HG02973 (cell line): ENCODE data around the gene GALNT10.

Source experiments
- ATAC-seq: cut with Tn5 transposase; IDR thresholded peaks from one replicate; pipeline ENCODE4 v1.9.1; 2021; ENCODE audit warnings: moderate library complexity; ENCODE audit not compliant: unreplicated experiment

Gene GALNT10

DNA sequence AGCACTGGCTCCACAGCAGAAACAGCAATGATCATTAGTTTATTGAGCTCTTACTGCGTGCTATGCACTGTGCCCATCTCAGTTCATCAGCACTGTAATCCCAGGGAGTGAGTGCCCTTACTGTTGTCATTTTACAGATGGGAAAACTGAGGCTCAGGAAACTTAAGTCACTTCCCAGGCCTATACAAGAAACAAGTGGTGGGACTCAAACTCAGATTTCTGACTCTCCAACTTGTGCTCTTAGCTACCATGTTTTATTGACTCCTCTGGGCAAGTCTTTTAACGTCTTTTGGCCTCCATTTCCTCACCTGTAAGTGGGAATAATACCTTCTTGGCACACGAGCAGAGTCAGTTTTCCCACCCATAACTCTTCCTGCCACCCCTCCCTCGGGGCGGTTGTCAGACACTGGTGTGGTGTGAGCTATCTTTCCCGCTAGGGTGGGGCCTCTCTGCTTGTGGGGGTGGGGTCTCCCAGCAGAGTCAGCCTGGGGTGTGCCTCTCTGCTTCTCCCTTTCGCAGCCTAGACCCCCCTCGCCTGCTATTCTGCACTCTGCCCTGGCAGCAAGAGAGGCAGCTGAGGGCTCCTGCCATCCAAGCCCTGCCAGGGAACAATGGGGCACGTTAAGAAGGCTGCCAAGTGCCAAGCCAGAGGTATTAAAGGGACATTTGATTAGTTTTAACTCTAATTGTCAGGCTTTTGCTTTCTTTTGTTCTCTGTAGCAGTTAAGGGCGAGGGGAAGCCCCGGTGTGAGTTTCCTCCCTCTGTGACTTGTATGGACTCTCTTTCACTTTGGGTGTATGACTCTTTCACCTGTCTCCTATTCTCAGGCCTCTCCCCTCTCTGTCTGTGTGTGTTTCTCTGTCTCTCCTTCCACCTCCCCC is 12.1 kb downstream of the GALNT10 start:
- ATAC-seq, result peak; percentile 98

- no peak for ATAC-seq
Measured at GRCh38 chr5:154203798-154204578, 13.5 kb downstream of the GALNT10 start.

DNA sequence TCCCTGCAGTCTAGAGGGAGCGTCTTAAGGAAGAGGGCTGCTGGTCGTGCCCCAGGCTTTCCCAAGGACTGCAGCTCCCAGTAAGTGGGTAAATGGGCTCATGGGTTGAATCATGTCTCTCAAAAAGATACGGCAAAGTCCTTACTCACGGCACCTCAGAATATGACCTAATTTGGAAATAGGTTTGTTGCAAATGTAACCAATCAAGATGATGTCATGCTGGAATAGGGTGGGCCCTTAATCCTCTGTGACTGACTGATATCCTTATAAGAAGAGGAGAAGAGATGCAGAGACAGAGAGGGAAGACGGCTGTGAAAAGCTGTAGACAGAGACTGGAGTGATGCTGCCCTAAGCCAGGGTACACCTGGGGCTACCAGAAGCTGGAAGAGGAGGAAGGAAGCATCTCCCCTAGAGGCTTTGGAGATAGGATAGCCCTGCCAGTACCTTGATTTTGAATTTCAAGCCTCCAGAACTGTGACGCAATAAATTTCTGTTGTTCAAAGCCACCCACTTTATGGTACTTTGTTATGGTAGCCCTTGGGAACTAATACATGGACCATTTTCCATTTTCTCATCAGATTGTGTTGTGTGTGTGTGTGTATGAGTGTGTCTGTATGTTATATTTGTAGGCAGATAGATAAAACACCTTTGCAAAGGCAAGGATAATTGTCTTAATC is 15.0 kb downstream of the GALNT10 start:
- ATAC-seq, result no peak

DNA sequence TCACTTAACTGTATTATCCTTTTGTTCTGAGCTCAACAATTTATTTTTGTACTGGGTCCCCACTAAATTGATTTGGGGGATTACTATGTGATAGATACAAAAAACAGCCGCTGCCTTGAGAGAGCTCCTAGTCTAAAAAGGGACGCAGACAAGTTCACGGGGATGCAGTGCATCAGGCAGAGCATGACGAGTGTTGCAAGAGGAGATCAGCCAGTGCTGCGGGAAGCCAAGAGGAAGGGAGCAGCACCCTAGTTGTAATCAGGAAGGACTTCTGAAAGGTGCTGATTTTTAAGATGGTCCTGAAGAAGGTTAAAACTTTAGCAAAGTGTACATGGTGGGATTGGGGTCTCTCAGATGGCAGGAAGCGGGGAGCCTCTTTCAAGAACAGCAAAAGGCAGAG is 15.8 kb downstream of the GALNT10 start:
- ATAC-seq, result no peak

DNA sequence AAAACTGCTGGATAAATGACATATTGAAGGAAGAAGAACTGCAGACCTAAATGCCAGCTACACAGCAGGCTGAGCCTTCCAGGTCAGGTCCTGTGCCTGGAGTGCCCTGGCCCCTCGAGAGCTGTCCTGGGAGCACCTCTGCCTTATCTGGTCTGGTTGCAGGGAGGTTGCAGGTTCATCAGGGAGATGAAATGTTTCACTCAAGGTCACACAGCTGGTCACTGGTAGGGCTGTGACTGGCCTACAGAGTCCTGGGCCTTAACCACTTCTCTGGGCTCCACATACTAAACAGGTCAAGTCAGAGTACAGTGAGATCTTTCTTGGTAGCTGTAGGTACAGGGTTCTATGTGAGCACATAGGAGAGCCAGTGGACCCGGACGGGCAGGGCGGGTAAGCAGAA is 16.7 kb downstream of the GALNT10 start:
- no peak for ATAC-seq

DNA sequence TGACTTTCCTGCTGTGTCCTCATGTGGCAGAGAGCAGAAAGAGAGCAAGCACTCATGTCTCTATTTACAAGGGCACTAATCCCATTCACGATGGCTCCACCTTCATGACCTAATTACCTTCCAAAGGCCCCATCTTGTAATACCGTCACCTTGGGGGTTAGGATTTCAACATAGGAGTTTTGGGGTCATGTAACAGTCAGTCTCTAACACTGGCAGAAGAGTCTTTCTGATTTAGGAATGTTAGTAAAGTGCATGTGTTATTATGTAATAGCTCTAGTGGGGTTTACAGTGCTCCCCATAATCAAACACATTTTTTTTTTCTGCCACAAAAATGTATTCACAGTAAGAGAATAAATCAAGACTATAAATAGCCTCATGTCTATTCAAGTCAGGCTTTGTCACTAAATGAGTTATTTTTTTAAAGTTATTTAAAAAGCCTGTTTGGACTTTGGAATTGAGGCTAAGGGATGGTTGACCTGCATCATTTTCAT is 19.1 kb downstream of the GALNT10 start:
- no peak for ATAC-seq

DNA sequence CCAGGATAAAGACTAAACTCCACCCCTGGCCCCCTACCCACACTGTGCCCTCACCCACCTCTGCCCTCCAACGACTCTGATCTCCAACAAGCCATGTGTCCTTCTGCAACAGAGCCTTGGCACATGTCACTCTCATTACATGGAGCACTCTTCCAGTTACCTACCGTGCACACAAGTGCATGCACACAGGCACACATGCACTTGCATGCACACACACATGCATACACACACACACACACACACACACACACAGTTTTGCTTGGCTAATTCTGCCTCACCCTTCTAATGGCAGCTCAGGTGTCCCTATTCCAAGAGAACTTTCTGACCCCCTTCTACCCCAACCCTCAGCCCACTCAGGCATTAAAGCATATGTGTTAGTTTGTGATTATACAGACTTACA is 19.6 kb downstream of the GALNT10 start:
- no peak for ATAC-seq

DNA sequence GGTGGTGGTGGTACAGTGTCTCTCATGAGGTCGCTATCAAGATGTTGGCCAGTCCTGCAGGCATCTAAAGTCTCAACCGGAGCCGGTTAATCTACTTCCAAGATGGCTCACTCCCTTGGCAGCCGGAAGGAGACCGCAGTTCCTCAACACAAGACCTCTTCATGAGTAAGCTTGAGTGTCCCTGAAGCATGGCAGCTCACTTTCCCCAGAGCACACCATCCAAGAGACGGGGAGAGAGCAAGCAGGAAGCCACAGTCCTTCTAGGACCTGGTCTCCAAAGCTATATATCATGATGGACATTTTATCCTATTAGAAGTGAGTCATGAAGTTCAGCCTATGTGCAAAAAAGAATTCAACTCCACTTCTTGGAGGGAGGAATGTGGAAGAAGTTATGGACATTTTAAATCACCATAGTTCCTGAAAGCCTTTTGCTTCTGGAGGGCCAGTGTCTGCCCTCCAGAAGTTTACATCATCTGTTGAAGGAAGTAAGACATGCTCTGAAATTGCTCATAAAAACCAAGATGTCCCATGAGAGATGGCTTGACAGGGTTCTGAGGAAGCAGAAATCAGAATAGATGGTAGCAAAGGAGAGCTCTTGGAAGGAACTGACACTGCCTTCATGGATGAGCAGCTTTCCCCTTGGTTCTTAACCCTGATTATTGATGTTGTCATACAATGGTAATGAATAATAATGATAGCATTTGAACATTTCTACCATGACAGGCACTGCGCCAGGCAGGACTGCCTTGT is 21.3 kb downstream of the GALNT10 start:
- ATAC-seq, result no peak

GRCh38 chr5:154213592-154213991 is 23.1 kb downstream of the GALNT10 start:
- no peak for ATAC-seq

DNA sequence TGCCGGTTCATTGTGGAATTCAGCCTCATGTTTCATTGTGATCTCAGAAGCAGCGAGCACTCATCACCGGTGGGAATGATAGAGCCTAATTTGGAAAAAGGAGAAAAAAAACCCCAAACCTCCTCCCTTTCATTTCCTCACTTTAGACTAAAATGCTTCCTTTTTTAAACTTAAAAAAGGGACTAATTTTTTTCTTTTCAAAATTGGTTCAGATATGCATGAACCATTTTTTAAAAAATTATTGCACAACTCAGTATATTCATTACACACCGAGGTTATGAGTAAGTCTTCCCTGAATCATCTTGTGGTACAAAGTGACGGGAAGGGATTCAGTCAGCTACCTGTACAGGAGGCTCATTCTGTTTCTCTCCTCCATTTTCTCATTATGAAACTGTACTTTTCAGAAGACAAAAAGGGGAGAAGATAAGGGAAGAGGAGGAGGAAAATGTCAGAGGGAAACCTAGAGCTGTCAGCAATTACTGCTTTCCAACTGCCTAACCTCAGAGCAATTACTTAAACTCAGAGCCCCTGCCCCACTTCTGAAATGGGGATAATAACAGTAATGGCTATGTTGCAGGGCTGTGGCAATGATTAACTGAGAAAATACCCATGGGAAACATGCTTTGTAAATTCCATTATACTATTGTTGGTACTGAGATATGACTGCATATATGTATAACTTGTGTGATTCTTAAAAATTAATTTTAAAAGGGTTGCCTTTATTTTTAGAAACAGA is 24.0 kb downstream of the GALNT10 start:
- ATAC-seq, result peak; percentile 93

GRCh38 chr5:154215571-154216325 is 25.2 kb downstream of the GALNT10 start:
- no peak for ATAC-seq

DNA sequence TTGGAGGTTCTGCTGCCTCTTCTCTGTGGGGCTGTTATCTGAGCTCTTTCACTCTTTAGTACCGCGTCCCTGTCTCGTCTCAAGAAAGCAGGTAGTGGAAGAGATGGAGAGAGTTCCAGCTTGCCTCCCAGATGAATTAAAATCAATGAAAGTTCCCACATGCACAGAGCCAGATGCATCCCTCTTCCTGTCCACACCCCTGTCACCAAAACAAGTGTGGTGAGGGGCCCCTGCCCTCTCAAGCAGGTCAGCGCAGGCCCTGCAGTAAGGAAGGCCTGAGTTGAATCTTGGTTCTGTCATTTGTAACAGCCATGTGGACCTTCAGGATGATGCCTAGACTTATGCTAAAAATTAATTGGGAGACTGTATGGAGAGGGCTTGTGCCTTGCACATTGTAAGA is 26.9 kb downstream of the GALNT10 start:
- no peak for ATAC-seq

- ATAC-seq, result no peak
Measured at GRCh38 chr5:154218786-154219185, 28.3 kb downstream of the GALNT10 start.

DNA sequence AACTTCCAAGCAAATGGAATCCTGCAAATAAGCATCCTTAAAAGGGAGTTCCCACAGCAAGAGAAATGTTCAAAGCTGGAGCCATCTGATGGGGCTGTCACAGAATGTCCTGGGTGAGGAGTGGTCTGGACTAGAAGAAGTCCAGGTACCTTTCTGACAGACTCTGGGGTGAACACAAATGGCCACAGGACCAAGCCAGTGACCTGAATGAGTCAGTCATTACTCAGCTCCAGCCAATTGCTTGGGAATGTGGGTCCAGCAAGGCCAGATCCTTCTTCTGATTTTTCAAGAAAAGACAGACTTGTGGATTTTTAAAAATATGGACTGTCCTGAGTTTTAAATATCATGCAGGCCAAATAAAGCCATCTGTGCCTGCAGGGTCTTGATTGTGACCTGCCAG is 30.1 kb downstream of the GALNT10 start:
- ATAC-seq, result no peak

- ATAC-seq, result peak; percentile 66
Measured at GRCh38 chr5:154221371-154221896, 30.9 kb downstream of the GALNT10 start.

DNA sequence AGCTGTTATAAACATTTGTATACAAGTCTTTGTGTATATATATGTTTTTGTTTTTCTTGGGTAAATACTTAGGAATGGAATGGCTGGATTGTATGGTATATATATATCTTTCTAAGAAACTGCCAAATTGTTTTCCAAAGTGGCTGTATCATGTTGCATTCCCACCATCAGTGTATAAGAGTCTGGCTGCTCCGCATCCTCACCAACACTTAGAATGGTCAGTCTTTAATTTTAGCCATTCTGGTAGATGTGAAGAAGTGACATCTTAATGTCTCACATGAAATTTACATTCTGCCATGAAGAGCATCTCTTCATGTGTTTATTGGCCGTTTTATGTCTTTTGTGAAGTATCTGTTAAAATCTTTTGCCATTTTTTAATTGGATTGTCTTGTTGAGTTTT is 31.9 kb downstream of the GALNT10 start:
- no peak for ATAC-seq

GRCh38 chr5:154223320-154223719 is 32.8 kb downstream of the GALNT10 start:
- ATAC-seq, result no peak

GRCh38 chr5:154227090-154227489 is 36.6 kb downstream of the GALNT10 start:
- no peak for ATAC-seq

DNA sequence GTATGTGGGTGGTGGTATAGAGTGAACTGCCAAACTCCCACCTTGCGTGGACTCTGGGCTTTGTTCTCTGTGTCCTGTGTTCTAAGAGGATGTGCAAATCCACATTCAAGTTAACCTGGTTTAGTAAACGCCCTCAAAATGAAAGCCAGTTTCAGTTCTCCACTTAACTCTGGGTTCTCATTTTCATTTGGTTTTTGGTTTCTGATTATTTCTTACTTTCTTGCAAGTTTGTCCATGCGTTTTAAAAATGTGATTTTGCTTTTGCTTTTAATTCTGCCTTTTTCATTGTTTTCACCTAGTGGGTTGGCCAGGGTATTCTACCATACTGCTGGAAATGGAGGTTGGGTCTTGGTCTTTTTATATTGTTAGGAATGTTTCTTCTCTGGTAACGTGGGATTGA is 38.2 kb downstream of the GALNT10 start:
- peak; percentile 93 for ATAC-seq
